NCI-H1417 (cell line): ENCODE data around the gene HSPA12A.
A peak's percentile ranks its signal among the peaks of the same experiment; 100 is the strongest.

Experiments used
- DNase-seq, 3 experiments: peaks; one replicate each; lab custom pipeline; 2025; lab: John Stamatoyannopoulos, UW

Gene HSPA12A

DNA sequence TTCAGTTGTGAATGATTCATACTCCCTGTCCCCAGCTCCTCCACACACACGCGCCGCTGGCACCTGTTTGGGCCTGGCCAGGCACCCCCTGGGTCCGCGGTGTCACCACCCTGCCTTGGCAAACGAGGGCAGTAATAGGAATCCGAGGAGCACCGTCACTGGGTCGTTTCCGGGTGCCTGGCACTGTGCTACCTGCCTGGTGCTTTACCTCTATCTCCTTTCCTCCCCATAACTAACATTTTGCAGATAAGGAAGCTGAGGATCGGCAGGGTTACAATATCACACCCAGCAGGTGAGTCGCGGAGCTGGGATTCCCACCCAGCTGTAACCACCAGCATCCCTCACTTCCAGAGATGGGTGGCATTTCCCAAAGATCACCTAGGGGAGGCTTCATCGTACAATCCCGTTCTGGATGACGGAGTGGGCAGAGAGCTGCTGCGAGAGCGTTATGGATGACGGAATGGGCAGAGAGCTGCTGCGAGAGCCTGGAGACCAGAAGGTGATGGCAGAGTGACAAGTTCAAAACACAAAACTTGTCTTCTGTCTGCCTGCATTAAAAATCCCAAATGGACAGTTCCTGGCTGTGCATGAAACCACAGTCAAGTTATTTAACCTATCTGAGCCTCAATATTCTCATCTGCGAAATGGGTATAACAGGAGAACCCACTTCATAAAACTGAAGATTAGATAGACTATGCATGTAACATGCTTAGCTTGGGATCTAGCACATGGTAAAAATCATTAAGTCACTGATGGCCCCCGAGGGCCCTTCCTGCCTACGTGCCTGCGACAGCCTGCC, 1.1 kb upstream of the HSPA12A start:
- DNase-seq: peak in 1 of 3 experiments; percentile 5

DNA sequence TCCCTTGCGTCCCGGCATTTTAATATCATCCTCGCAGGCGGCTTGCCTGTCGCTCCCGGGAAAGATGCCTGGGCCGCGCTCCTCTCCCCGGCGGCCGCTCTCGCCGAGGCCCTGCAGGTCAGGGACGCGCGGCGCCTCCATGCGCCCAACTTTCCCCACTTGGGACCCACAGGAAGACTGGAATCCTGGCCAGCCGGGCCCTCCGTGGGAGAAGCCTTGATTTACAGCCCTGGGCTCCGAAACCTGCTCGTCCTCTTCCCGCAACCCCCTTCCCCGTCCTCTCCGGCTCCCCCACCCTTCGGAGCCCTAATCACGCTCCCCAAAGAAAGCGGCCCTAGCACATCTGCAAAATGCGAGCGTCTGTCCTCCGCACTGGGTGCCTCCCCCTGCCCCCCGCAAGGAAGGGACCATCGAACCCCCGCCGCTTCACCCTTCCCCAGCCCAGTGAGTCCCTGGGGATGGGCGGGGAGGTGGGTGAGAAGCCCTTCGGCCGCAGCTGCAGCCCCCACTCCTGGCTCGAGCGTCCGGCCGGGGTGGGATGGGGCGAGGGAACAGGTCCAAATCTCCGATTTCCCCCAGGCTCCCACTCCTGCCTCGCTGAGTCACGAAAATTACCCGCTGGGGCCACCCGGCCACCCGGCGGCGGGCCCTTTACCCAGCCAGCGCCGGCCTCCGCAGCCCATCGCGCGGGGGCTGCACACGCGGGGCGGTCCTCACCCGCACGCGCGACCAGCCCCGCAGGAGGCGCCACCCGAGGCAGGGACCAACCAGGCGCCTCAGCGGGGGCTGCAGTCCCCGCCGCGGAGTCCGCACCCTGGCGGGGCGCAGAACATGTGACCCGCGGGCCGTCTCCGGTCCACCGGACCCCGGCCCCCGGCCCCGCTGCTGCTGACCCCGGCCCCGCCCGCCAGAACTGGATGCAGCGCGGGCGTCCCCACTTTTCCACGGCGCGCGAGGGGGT, 695 bp downstream of the HSPA12A start:
- DNase-seq: peak in 2 of 3 experiments; percentile 22 to 34

GRCh38 chr10:116740971-116741370, 1.4 kb downstream of the HSPA12A start:
- peak in 1 of 3 experiments; percentile 34 for DNase-seq

DNA sequence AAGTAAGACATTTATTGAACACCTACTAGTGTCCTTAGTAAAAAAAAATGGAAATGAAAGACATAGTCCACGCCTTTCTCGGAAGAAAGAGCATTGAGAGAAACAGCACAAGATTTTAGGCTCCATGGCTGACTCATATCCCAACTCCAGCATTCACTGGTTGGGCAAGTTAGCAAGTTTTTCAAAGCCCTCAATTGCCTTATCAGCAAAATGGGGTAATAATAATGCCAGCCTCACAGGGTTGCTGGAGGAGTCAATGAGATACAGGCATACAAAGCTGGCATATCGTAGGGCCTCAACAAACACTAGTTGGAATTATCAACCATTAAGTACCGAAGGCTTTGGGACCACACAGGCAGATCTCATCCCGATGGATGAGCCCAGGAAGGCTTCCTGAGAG, 4.0 kb downstream of the HSPA12A start:
- DNase-seq: no peak

- no peak for DNase-seq
These were observed 4.6 kb downstream of the HSPA12A start for GRCh38 chr10:116737627-116738327.

GRCh38 chr10:116733566-116733965, 8.8 kb downstream of the HSPA12A start:
- no peak for DNase-seq

DNA sequence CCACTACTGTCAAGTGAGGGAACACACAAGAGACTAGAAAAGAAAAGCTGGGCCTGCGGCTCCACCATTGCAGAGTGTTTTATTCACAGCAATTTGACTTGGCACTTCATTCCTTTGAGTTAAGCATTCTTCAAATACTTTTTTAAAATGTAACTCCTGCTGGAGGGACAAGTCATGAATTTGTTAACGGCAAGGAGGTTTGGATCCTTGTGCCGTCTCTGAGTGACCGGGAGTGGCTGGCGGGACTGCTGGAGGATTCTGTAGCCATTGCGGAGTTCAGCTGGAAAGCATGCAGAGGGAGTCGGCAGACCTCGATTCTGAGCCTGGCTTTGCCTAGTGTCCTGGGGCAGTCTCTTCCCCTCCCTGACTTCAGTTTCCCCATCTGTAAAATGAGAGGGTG, 9.8 kb downstream of the HSPA12A start:
- no peak for DNase-seq

GRCh38 chr10:116730464-116731260, 11.7 kb downstream of the HSPA12A start:
- no peak for DNase-seq

DNA sequence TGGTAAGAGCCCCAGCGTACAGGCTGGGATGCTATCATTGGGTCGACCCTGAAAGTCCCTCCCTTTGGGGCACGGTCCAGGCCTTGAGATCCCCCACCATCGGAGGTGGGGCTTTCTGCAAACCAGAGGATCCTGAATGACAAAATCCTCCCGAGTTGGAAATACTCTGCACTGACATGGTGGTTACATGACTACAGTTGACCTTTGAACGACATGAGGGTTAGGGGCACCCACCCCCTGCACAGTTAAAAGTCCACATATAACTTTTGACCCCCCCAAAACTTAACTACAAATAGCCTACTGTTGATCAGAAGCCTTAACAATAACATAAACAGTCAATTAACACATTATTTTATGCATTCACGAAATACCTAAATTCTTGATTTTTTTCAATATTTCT, 13.1 kb downstream of the HSPA12A start:
- DNase-seq: no peak

GRCh38 chr10:116728526-116729096, 13.8 kb downstream of the HSPA12A start:
- DNase-seq: no peak

- DNase-seq: no peak
These were observed 18.7 kb downstream of the HSPA12A start for GRCh38 chr10:116723428-116724281.

DNA sequence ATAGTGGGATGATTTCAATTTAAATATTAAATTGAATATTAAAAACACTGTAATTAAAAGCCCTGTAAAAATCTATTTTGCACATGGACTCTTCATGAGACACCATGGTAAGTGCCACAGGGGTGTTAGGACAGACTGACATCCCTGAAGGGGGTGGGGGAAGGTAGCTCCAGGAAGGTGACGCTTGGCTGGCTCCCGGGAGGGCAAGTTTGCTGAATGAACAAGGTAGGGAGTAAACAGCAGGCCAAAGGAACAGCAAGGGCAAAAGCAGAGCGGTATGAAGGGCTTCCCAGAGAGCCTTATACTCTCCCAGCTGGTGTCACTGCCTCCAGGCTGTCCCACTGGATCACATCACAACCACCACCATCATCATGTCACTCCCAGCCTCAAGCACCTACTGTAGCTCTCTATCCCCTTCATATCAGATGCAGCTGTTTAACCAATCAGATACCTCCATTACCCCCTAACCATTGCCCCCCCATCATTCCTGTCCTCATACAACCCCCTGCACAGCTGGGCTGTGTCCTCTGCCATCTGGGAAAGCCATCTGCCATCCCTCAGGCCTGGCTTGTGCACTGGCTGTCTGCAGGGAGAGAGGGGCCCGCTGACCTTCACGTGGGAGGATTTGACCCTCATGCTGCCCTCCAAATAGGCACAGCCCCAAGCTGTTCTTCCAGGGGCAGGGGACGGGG, 19.5 kb downstream of the HSPA12A start:
- no peak for DNase-seq

DNA sequence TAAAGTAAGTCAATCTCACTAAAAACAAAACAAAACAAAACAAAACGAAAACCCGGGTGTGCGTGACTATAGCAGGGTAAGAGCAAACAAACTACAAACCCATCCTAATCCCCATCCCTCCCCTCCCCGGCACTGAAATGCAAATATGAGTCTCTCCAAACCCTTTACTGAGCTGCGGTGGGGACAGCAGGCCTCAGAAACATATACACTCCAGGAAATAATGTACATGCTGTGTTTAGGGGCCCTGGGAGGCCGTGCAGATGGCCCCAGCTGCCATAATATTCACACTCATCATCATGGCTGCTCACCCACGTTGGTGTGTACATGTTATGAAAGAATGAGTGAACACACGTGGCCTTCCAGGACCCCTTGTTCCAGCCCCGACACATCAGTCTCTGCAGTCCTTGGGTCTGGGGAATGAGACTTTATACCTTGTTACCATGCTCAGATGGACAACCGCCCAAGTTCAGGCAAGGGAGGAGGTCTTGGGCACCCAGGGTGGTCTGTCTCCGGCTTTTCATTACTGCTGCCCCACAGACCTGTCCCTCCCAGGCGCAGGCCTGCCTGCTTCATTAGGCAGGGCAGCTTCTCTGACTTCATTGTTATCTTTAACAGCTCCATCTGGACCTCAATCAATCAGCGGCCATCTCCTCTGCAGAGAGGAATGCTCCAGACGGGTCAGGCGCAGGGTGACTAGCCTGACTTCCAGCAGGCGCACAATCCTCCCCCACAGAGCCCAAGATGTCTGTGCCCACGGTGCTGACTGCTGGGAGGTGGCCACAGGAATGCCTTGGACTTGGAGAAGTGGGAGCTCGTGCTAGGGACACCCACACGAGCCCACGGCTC, 20.6 kb downstream of the HSPA12A start:
- no peak for DNase-seq

DNA sequence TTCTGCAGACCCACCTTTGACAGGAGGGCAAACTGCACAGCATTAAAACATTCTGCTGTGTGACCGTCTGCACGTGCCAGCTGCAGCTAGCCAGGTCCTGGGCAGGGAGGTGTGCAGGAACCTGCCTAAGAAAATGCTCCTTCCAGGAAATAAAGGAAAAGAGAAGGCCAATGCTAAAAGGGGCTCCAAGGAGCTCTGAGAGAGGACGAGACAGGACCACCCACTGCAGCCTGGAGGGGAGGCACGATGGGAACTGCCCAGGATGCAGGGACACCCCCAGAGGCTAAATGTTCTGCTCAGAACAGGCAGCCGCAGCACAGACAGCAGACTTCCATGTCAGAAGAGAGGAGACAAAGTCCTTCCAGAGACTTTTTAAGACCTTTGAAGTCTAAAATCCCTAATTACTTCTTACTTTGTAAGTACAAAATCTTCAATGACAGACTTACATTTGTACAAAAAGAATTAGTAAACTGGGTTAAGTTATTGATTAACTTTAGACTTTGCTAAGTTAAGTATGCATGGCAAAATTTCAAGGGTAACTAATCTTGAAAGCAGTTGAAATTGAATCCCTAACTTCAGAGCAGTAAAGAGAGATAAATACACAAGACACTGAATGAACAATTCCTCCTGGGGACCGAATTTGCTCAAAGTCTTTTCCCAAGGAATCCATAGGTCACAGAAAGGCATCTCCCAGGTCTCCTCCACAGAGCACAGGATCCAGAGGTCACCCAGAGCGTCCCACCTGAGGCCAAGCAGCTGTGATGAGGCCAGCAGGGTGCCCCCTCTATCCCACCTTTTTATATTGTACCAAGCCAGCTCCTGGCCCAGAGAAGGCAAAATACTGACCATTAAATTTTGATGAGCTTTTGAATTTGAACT, 21.5 kb downstream of the HSPA12A start:
- DNase-seq: no peak

- no peak for DNase-seq
These were observed 22.1 kb downstream of the HSPA12A start for GRCh38 chr10:116720241-116720643.

GRCh38 chr10:116719804-116720203, 22.6 kb downstream of the HSPA12A start:
- no peak for DNase-seq

GRCh38 chr10:116718058-116718457, 24.3 kb downstream of the HSPA12A start:
- no peak for DNase-seq

DNA sequence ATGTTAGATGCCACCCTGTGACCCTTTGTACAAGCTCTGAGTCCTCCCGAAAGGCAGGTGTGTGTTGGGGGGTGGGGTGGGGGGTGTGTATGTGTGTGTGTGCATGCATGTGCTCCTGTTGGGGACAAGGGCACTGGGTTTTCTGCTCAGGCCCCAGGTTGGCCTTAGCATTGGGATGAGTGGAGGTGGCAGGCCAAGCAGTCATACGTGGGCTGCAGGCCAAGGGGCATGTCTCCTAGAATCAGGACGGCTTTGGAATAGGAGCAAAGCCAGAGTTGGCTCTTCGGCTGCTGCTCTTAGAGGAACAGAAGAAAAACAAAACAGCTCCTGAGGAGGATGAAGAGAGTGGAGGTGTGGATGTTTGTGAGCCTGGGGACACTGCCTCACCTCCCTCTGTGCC, 26.0 kb downstream of the HSPA12A start:
- DNase-seq: no peak
